ENCODE measurements around the gene CERS3.

Gene CERS3

GRCh38 chr15:100439514-100439913 is 89.2 kb downstream of the CERS3 start:
- no peaks in the 10 kb centered on the region for H3K36me3 ChIP-seq (ENCODE audit: control insufficient read depth, insufficient read depth, low read length)
- H3K27me3 ChIP-seq (ENCODE audit: control insufficient read depth, insufficient read depth, low read length, poor library complexity, severe bottlenecking): no peaks in the 10 kb centered on the region
- H3K27ac ChIP-seq (ENCODE audit: insufficient read depth, low read depth, low read length, poor library complexity, severe bottlenecking): peak overlapping the region; percentile 42
- H3K9me3 ChIP-seq (ENCODE audit: control insufficient read depth, low read length): no peaks in the 10 kb centered on the region
- no peaks in the 10 kb centered on the region for H3K4me1 ChIP-seq (ENCODE audit: control insufficient read depth, insufficient read depth, low read length)
- 72 to 79% methylated on average over 4 of the region's 4 CpGs for WGBS, 2 experiments
- no peak overlapping the region for H3K4me3 ChIP-seq (ENCODE audit: insufficient read depth, low read depth, low read length)

- H3K4me3 ChIP-seq (ENCODE audit: insufficient read depth, low read depth, low read length): no peak overlapping the region
- 86 to 100% methylated on average over 2 of the region's 2 CpGs for WGBS, 2 experiments
- H3K27me3 ChIP-seq (ENCODE audit: control insufficient read depth, insufficient read depth, low read length, poor library complexity, severe bottlenecking): no peaks in the 10 kb centered on the region
- no peak overlapping the region for H3K27ac ChIP-seq (ENCODE audit: insufficient read depth, low read depth, low read length, poor library complexity, severe bottlenecking)
- H3K9me3 ChIP-seq (ENCODE audit: control insufficient read depth, low read length): no peaks in the 10 kb centered on the region
- no peaks in the 10 kb centered on the region for H3K4me1 ChIP-seq (ENCODE audit: control insufficient read depth, insufficient read depth, low read length)
- H3K36me3 ChIP-seq (ENCODE audit: control insufficient read depth, insufficient read depth, low read length): no peaks in the 10 kb centered on the region
These were observed 90.2 kb downstream of the CERS3 start for GRCh38 chr15:100438570-100438969.

- H3K9me3 ChIP-seq (ENCODE audit: control insufficient read depth, low read length): no peaks in the 10 kb centered on the region
- H3K4me1 ChIP-seq (ENCODE audit: control insufficient read depth, insufficient read depth, low read length): no peaks in the 10 kb centered on the region
- H3K27me3 ChIP-seq (ENCODE audit: control insufficient read depth, insufficient read depth, low read length, poor library complexity, severe bottlenecking): no peaks in the 10 kb centered on the region
- no peaks in the 10 kb centered on the region for H3K36me3 ChIP-seq (ENCODE audit: control insufficient read depth, insufficient read depth, low read length)
- no peak overlapping the region for H3K27ac ChIP-seq (ENCODE audit: insufficient read depth, low read depth, low read length, poor library complexity, severe bottlenecking)
- 90 to 98% methylated on average over 3 of the region's 3 CpGs for WGBS, 2 experiments
- H3K4me3 ChIP-seq (ENCODE audit: insufficient read depth, low read depth, low read length): no peak overlapping the region
These were observed 91.5 kb downstream of the CERS3 start for GRCh38 chr15:100437261-100437660.

- H3K36me3 ChIP-seq (ENCODE audit: control insufficient read depth, insufficient read depth, low read length): no peaks in the 10 kb centered on the region
- no peaks in the 10 kb centered on the region for H3K9me3 ChIP-seq (ENCODE audit: control insufficient read depth, low read length)
- no peak overlapping the region for H3K4me3 ChIP-seq (ENCODE audit: insufficient read depth, low read depth, low read length)
- no peak overlapping the region for H3K27ac ChIP-seq (ENCODE audit: insufficient read depth, low read depth, low read length, poor library complexity, severe bottlenecking)
- no peaks in the 10 kb centered on the region for H3K4me1 ChIP-seq (ENCODE audit: control insufficient read depth, insufficient read depth, low read length)
- WGBS, 2 experiments: 74 to 77% methylated on average over 6 of the region's 6 CpGs
- no peaks in the 10 kb centered on the region for H3K27me3 ChIP-seq (ENCODE audit: control insufficient read depth, insufficient read depth, low read length, poor library complexity, severe bottlenecking)
These were observed 94.2 kb downstream of the CERS3 start for GRCh38 chr15:100434561-100434960.

GRCh38 chr15:100434038-100434437 is 94.7 kb downstream of the CERS3 start:
- H3K4me3 ChIP-seq (ENCODE audit: insufficient read depth, low read depth, low read length): no peak overlapping the region
- no peaks in the 10 kb centered on the region for H3K4me1 ChIP-seq (ENCODE audit: control insufficient read depth, insufficient read depth, low read length)
- H3K36me3 ChIP-seq (ENCODE audit: control insufficient read depth, insufficient read depth, low read length): no peaks in the 10 kb centered on the region
- no peaks in the 10 kb centered on the region for H3K27me3 ChIP-seq (ENCODE audit: control insufficient read depth, insufficient read depth, low read length, poor library complexity, severe bottlenecking)
- no peaks in the 10 kb centered on the region for H3K9me3 ChIP-seq (ENCODE audit: control insufficient read depth, low read length)
- no peak overlapping the region for H3K27ac ChIP-seq (ENCODE audit: insufficient read depth, low read depth, low read length, poor library complexity, severe bottlenecking)
- WGBS, 2 experiments: 92 to 94% methylated on average over 8 of the region's 8 CpGs

GRCh38 chr15:100433304-100433703 is 95.4 kb downstream of the CERS3 start:
- H3K4me1 ChIP-seq (ENCODE audit: control insufficient read depth, insufficient read depth, low read length): no peaks in the 10 kb centered on the region
- no peaks in the 10 kb centered on the region for H3K36me3 ChIP-seq (ENCODE audit: control insufficient read depth, insufficient read depth, low read length)
- H3K27ac ChIP-seq (ENCODE audit: insufficient read depth, low read depth, low read length, poor library complexity, severe bottlenecking): no peak overlapping the region
- H3K4me3 ChIP-seq (ENCODE audit: insufficient read depth, low read depth, low read length): no peak overlapping the region
- no peaks in the 10 kb centered on the region for H3K9me3 ChIP-seq (ENCODE audit: control insufficient read depth, low read length)
- no peaks in the 10 kb centered on the region for H3K27me3 ChIP-seq (ENCODE audit: control insufficient read depth, insufficient read depth, low read length, poor library complexity, severe bottlenecking)
- WGBS, 2 experiments: 96 to 97% methylated on average over 2 of the region's 2 CpGs

- Histone ChIP-seq H3K9me3 (ENCODE audit: control insufficient read depth, low read length) (no peaks in the 10 kb centered on the region), H3K27ac (ENCODE audit: insufficient read depth, low read depth, low read length, poor library complexity, severe bottlenecking) (no peak overlapping the region), H3K4me3 (ENCODE audit: insufficient read depth, low read depth, low read length) (no peak overlapping the region), H3K27me3 (ENCODE audit: control insufficient read depth, insufficient read depth, low read length, poor library complexity, severe bottlenecking) (no peaks in the 10 kb centered on the region), H3K36me3 (ENCODE audit: control insufficient read depth, insufficient read depth, low read length) (no peaks in the 10 kb centered on the region), H3K4me1 (ENCODE audit: control insufficient read depth, insufficient read depth, low read length) (no peaks in the 10 kb centered on the region)
- WGBS, 2 experiments: 100% methylated on average over 1 of the region's 1 CpG; no CpG with 5 or more reads in 1 of the 2 experiments
These were observed 98.3 kb downstream of the CERS3 start for GRCh38 chr15:100430411-100430810.

GRCh38 chr15:100429116-100429728 is 99.5 kb downstream of the CERS3 start:
- Histone ChIP-seq H3K4me1 (ENCODE audit: control insufficient read depth, insufficient read depth, low read length) (no peaks in the 10 kb centered on the region), H3K36me3 (ENCODE audit: control insufficient read depth, insufficient read depth, low read length) (no peaks in the 10 kb centered on the region), H3K9me3 (ENCODE audit: control insufficient read depth, low read length) (peaks cover 2% of the 10 kb centered on the region), H3K4me3 (ENCODE audit: insufficient read depth, low read depth, low read length) (no peak overlapping the region), H3K27ac (ENCODE audit: insufficient read depth, low read depth, low read length, poor library complexity, severe bottlenecking) (no peak overlapping the region), H3K27me3 (ENCODE audit: control insufficient read depth, insufficient read depth, low read length, poor library complexity, severe bottlenecking) (no peaks in the 10 kb centered on the region)
- 93 to 95% methylated on average over 8 of the region's 8 CpGs for WGBS, 2 experiments

- H3K27me3 ChIP-seq (ENCODE audit: control insufficient read depth, insufficient read depth, low read length, poor library complexity, severe bottlenecking): no peaks in the 10 kb centered on the region
- H3K9me3 ChIP-seq (ENCODE audit: control insufficient read depth, low read length): peaks cover 2% of the 10 kb centered on the region
- WGBS, 2 experiments: 94 to 96% methylated on average over 10 of the region's 10 CpGs
- no peak overlapping the region for H3K4me3 ChIP-seq (ENCODE audit: insufficient read depth, low read depth, low read length)
- no peaks in the 10 kb centered on the region for H3K4me1 ChIP-seq (ENCODE audit: control insufficient read depth, insufficient read depth, low read length)
- no peaks in the 10 kb centered on the region for H3K36me3 ChIP-seq (ENCODE audit: control insufficient read depth, insufficient read depth, low read length)
- H3K27ac ChIP-seq (ENCODE audit: insufficient read depth, low read depth, low read length, poor library complexity, severe bottlenecking): no peak overlapping the region
These were observed 101.8 kb downstream of the CERS3 start for GRCh38 chr15:100426937-100427336.

- H3K9me3 ChIP-seq (ENCODE audit: control insufficient read depth, low read length): peaks cover 2% of the 10 kb centered on the region
- 100% methylated on average over 1 of the region's 1 CpG; no CpG with 5 or more reads in 1 of the 2 experiments for WGBS, 2 experiments
- no peaks in the 10 kb centered on the region for H3K27me3 ChIP-seq (ENCODE audit: control insufficient read depth, insufficient read depth, low read length, poor library complexity, severe bottlenecking)
- H3K4me1 ChIP-seq (ENCODE audit: control insufficient read depth, insufficient read depth, low read length): no peaks in the 10 kb centered on the region
- no peak overlapping the region for H3K4me3 ChIP-seq (ENCODE audit: insufficient read depth, low read depth, low read length)
- H3K27ac ChIP-seq (ENCODE audit: insufficient read depth, low read depth, low read length, poor library complexity, severe bottlenecking): no peak overlapping the region
- no peaks in the 10 kb centered on the region for H3K36me3 ChIP-seq (ENCODE audit: control insufficient read depth, insufficient read depth, low read length)
These were observed 123.6 kb downstream of the CERS3 start for GRCh38 chr15:100405179-100405578.

- H3K27me3 ChIP-seq (ENCODE audit: control insufficient read depth, insufficient read depth, low read length, poor library complexity, severe bottlenecking): no peaks in the 10 kb centered on the region
- H3K4me3 ChIP-seq (ENCODE audit: insufficient read depth, low read depth, low read length): no peak overlapping the region
- H3K27ac ChIP-seq (ENCODE audit: insufficient read depth, low read depth, low read length, poor library complexity, severe bottlenecking): no peak overlapping the region
- no peaks in the 10 kb centered on the region for H3K36me3 ChIP-seq (ENCODE audit: control insufficient read depth, insufficient read depth, low read length)
- WGBS, 2 experiments: 91 to 96% methylated on average over 6 of the region's 6 CpGs
- H3K4me1 ChIP-seq (ENCODE audit: control insufficient read depth, insufficient read depth, low read length): no peaks in the 10 kb centered on the region
- H3K9me3 ChIP-seq (ENCODE audit: control insufficient read depth, low read length): no peaks in the 10 kb centered on the region
These were observed 127.8 kb downstream of the CERS3 start for GRCh38 chr15:100400996-100401395.
